PC-3 (cell line): Measurements from ENCODE around the gene SLC39A1.

Experiments
- EZH2 ChIP-seq: fragments of 300-600 bp; sonication (generic); IDR thresholded peaks from one replicate; pipeline ENCODE4 v1.6.1; 2017; ENCODE audit warnings: antibody characterized with exemption, mild to moderate bottlenecking, low read length; ENCODE audit not compliant: unreplicated experiment
- TF ChIP-seq, protein P1 (sequence below): fragments of 300-600 bp; sonication (generic); conservative IDR thresholded peaks from 2 replicates; pipeline ENCODE4 v1.5.1; 2017; ENCODE audit warnings: antibody characterized with exemption, low read depth, mild to moderate bottlenecking, low read length

DNA sequence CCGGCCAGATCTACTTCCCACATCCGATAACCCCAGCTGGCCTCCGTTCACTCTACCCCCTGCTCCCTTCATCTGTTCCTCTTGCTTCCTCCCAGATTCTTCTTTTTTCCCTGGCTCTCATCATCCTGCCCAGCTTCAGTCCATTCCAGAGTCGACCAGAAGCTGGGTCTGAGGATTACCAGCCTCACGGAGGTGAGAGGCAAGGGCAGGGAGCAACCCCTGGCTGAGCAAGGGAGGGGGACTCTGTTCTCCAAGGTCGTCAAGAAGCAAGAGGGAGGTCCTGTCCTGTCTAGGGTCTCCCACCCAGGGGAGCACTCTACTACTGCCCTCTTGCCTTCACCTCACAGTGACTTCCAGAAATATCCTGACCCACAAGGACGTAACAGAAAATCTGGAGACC lies 10.2 kb upstream of the SLC39A1 start:
- TF ChIP-seq, protein P1, sequence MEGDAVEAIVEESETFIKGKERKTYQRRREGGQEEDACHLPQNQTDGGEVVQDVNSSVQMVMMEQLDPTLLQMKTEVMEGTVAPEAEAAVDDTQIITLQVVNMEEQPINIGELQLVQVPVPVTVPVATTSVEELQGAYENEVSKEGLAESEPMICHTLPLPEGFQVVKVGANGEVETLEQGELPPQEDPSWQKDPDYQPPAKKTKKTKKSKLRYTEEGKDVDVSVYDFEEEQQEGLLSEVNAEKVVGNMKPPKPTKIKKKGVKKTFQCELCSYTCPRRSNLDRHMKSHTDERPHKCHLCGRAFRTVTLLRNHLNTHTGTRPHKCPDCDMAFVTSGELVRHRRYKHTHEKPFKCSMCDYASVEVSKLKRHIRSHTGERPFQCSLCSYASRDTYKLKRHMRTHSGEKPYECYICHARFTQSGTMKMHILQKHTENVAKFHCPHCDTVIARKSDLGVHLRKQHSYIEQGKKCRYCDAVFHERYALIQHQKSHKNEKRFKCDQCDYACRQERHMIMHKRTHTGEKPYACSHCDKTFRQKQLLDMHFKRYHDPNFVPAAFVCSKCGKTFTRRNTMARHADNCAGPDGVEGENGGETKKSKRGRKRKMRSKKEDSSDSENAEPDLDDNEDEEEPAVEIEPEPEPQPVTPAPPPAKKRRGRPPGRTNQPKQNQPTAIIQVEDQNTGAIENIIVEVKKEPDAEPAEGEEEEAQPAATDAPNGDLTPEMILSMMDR, result no peak
- no peak for TF ChIP-seq EZH2
